HTR-8/SVneo (cell line): ENCODE measurements around the gene TRMU.

Experiments used
- DNase-seq: peaks from one replicate; pipeline ENCODE4 v3.0.0; 2011; ENCODE audit warnings: low spot score, mixed read lengths; ENCODE audit not compliant: insufficient read length
- FAIRE-seq: peaks from 2 replicates; lab custom pipeline; 2011; peaks lifted over from hg19 to GRCh38; lab: Jason Lieb, UNC

The TRMU gene

GRCh38 chr22:46331496-46331895, 4.0 kb upstream of the TRMU start:
- DNase-seq, result no peak
- FAIRE-seq, result no peak

GRCh38 chr22:46336119-46337078, 885 bp downstream of the TRMU start:
- DNase-seq (no peak), FAIRE-seq (no peak)

GRCh38 chr22:46337870-46338269, 2.4 kb downstream of the TRMU start:
- no peak for DNase-seq
- no peak for FAIRE-seq

DNA sequence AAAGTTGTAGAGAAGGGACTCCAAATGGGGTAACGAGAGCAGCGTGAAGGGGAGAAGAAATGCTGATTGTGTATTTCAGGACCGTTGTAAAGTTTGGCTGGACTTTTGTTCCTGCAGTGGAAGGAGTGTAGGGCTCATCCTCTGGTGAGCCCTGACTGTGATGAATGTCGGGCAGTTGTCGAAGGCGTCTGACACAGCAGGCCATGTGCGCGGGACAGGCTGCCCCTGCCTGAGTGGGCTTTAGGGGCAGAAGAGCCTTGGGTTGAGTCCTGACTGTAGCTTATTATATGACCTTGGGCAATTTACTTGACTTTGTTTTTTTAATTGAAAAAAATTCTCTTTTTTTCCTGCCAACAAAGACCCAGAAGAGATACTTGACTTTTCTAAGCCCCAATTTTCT, 3.1 kb downstream of the TRMU start:
- no peak for DNase-seq
- no peak for FAIRE-seq

DNA sequence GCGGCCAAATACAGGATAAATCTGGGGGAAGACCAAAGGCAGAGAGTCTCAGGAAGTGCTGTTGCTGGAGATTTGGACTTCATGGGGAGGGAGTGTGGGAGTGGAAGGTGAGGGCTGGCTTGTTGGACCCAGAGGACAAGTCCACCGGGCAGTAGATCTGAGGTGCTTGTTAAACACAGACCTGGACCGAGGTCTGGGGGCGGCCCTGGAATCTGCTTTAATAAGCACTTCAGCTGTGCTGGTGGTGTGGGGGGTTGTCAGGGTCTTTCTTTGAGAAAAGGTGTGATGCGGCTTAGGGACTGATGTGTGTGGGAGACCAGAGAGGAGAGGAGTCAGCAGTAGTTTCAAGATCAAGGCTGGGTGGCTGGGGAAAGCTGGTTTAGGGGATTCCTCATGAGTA, 4.4 kb downstream of the TRMU start:
- FAIRE-seq (no peak), DNase-seq (no peak)

- FAIRE-seq (no peak), DNase-seq (no peak)
Measured at GRCh38 chr22:46340676-46341075, 5.2 kb downstream of the TRMU start.

- FAIRE-seq (no peak), DNase-seq (no peak)
Measured at GRCh38 chr22:46346680-46347405, 11.3 kb downstream of the TRMU start.

DNA sequence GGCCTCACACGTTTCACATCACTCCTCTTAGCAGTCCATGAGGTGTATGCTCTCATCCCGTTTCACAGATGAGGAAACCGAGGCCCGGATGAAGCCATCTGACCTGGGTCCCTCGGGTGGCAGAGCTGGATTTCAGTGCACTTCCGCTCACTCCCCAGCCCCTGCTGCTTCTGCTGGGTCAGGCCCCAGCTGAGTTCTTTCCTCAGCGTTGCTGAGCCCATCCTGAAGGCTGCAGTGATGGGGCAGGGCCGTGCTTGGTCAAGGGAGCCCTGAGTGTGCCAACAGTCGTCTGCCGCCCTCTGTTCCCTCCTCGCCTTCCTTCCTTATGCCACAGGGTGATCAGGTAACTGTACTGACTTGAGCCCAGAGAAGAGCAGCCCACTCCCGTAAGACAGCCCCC, 12.1 kb downstream of the TRMU start:
- FAIRE-seq, result no peak

GRCh38 chr22:46348099-46348695, 12.7 kb downstream of the TRMU start:
- DNase-seq, result no peak
- FAIRE-seq, result no peak

More for the DNA sequence above, 12.1 kb downstream of the TRMU start:
- no peak for DNase-seq

GRCh38 chr22:46349238-46349637, 13.7 kb downstream of the TRMU start:
- DNase-seq (no peak), FAIRE-seq (no peak)

DNA sequence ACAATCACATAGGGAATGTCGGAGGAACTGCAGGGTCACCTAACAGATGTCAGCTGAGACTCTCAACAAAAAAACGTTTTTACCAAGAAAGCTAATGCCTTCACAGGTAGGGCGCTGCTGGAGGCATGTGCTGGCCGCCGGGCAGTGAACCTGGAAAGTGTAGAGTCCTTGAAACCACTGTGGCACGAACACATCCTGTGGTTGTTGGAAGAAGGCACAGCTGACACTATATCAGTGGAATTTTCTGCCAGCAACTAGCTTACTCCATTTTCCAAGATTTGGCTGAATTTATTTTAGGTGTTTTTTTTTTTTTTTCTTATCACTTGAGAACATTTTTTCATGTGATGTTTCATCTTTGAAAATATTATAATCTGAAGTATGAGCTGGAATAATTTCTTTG, 14.2 kb downstream of the TRMU start:
- DNase-seq (no peak), FAIRE-seq (no peak)

DNA sequence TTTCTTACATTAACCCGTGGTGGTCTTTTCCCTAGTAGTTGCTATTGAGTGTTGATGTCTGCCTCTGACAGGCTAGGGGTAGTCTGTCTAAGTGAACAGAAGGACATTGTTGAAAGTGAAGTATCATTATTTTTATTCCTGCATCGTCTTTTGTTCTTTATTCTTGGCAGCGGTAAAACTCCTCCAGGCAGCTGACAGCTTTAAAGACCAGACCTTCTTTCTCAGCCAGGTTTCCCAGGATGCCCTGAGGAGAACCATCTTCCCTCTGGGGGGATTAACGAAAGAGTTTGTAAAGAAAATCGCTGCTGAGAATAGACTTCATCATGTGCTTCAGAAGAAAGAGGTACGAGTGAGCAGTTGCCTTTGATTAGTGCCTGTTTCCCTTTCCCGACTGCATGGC, 14.6 kb downstream of the TRMU start:
- DNase-seq (no peak), FAIRE-seq (no peak)

GRCh38 chr22:46350646-46351045, 15.1 kb downstream of the TRMU start:
- FAIRE-seq, result no peak
- DNase-seq, result no peak

- DNase-seq, result no peak
- no peak for FAIRE-seq
Measured at GRCh38 chr22:46351131-46351735, 15.7 kb downstream of the TRMU start.

GRCh38 chr22:46351767-46352166, 16.3 kb downstream of the TRMU start:
- DNase-seq (no peak), FAIRE-seq (no peak)

DNA sequence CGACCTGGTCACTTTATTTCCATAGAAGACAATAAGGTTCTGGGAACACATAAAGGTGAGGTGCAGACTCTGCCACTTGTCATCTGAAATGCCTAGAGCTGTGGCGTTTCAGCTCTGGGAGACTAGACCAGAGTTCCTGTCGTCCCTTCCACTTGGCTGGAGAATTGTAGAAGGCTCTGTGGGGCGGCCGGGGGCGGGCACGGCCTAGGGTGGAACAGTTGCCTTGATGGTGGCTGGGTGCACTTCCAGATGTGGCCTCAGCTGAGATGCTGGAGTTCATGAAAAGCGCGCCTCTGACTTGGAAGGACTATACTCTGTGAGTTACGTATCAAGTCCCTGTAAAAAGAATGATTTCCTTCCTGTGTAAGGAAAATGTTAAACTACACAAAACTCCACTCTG, 16.8 kb downstream of the TRMU start:
- FAIRE-seq, result no peak
- no peak for DNase-seq

DNA sequence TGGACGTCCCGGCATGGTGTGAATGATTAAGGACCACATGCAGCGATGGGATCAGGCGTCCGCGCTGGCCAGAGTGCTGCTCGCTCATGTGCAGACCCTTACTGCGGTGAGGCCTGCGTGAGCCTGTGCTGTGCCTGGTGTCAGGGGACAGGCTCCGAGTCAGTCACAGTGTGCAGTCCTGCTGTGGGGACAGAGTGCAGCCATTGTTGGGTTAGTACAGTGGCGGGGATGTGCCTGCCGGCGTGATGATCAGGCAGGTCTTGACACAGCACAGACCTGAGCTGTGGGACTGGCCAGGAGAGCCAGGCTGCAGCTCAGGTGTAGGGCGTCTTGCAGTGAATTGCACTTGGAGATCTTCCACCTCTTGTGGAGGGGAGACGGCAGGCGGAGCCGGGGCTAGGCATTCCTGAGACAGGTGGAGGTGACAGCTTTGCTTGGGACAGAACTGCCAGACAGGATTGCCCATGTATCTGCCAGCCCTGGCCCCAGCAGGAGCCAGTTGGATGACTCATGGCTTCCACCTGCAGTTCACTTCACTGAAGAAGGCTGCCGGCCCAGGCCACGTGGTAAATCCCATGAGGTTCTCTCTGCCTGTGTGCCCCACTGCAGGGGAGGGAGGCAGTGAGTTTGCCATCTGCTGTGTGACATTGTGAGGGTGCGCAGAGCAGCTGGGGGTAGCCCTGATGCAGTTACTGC, 17.3 kb downstream of the TRMU start:
- no peak for FAIRE-seq
- no peak for DNase-seq

DNA sequence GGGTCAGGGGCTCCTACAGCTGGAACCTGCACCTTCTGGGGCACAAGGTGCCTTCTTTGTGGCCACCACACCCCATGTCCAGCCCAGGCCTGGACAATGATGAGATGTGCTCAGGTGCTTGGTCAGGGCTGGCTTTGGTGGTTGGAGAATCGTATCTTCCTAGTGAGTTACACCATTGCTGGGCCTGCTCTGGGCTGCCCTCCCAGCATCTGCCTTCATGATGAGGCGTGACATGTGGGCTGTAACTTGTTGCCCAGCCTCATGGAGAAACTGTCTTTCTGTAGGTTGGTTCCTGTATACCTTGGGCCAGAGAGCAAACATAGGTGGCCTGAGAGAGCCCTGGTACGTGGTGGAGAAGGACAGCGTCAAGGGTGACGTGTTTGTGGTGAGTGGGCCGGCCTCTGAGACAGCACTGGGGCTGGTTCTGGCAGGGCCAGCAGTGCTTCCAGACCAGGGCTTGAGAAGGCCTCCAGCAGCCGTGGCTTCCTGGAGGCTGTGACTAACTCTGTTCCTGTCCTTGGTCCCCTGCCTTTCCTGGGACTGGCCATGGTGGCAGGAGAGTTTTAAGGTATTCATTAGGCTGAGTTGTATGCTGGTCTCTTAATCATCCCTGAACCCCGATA, 18.1 kb downstream of the TRMU start:
- FAIRE-seq (no peak), DNase-seq (no peak)

- FAIRE-seq, result no peak
- no peak for DNase-seq
Measured at GRCh38 chr22:46354176-46354992, 18.9 kb downstream of the TRMU start.
